GM23338 (cell line): ENCODE data around the gene CCDC6. TPM values are rescaled to one million over a fixed set of nuclear protein-coding genes. Genes with fewer than 3 reads are reported as not detected.

Source experiments
- ATAC-seq: fragments of 200-7000 bp; cut with Tn5 transposase; 3 replicates; pipeline ENCODE4 v1.9.1; 2020
- DNase-seq: peaks from one replicate; pipeline ENCODE4 v3.0.0-alpha.2; 2015; ENCODE audit warnings: low spot score
- H2AFZ ChIP-seq: fragments of 200-600 bp; sonication (generic); 2 replicates; pipeline ENCODE4 v1.8.0; 2016; ENCODE audit warnings: antibody characterized with exemption, mild to moderate bottlenecking, moderate library complexity
- H3F3A ChIP-seq: fragments of 200-600 bp; sonication (generic); replicated peaks from 2 replicates; pipeline ENCODE4 v1.8.0; 2017; ENCODE audit warnings: antibody characterized with exemption, mixed run types, low read depth
- H3K27ac ChIP-seq: fragments of 200-600 bp; sonication (generic); 2 replicates; pipeline ENCODE4 v1.6.1; 2016; ENCODE audit warnings: low read depth
- H3K27me3 ChIP-seq: fragments of 200-600 bp; sonication (generic); 2 replicates; pipeline ENCODE4 v1.8.0; 2016; ENCODE audit warnings: mild to moderate bottlenecking, mixed run types, moderate library complexity; ENCODE audit not compliant: insufficient read depth
- H3K36me3 ChIP-seq: fragments of 200-600 bp; sonication (generic); 2 replicates; pipeline ENCODE4 v1.8.0; 2016; ENCODE audit warnings: mild to moderate bottlenecking; ENCODE audit not compliant: insufficient read depth
- H3K4me1 ChIP-seq: fragments of 200-600 bp; sonication (generic); 2 replicates; pipeline ENCODE4 v1.8.0; 2016; ENCODE audit warnings: mild to moderate bottlenecking, moderate library complexity; ENCODE audit not compliant: insufficient read depth
- H3K4me2 ChIP-seq: fragments of 200-600 bp; sonication (generic); 2 replicates; pipeline ENCODE4 v1.7.1; 2017; ENCODE audit warnings: mixed run types
- H3K4me3 ChIP-seq: fragments of 200-600 bp; sonication (generic); 2 replicates; pipeline ENCODE4 v1.6.1; 2016; ENCODE audit warnings: mixed run types
- H3K79me2 ChIP-seq: fragments of 200-600 bp; sonication (generic); replicated peaks from 2 replicates; pipeline ENCODE4 v1.8.0; 2017; ENCODE audit warnings: mild to moderate bottlenecking; ENCODE audit not compliant: insufficient read depth
- H3K9me2 ChIP-seq: fragments of 200-600 bp; sonication (generic); 2 replicates; pipeline ENCODE4 v1.8.0; 2017; ENCODE audit not compliant: insufficient read depth
- H4K20me1 ChIP-seq: fragments of 200-600 bp; sonication (generic); replicated peaks from 2 replicates; pipeline ENCODE4 v1.8.0; 2017; ENCODE audit warnings: mild to moderate bottlenecking; ENCODE audit not compliant: insufficient read depth
- H3K27ac Mint-ChIP-seq: 2 replicates; pipeline ENCODE4 v1.8.0; 2020; ENCODE audit warnings: inconsistent platforms, mild to moderate bottlenecking, moderate library complexity, mixed read lengths
- H3K27me3 Mint-ChIP-seq: 3 replicates; pipeline ENCODE4 v1.8.0; 2022; ENCODE audit warnings: low read depth, mild to moderate bottlenecking, moderate library complexity, mixed read lengths, inconsistent platforms; ENCODE audit not compliant: insufficient read depth, poor library complexity
- H3K36me3 Mint-ChIP-seq: 3 replicates; pipeline ENCODE4 v1.8.0; 2021; ENCODE audit warnings: low read depth, mild to moderate bottlenecking, inconsistent platforms, moderate library complexity, mixed read lengths
- H3K4me1 Mint-ChIP-seq: 3 replicates; pipeline ENCODE4 v1.8.0; 2020; ENCODE audit warnings: mild to moderate bottlenecking, inconsistent platforms, mixed read lengths
- H3K4me3 Mint-ChIP-seq: 3 replicates; pipeline ENCODE4 v1.8.0; 2021; ENCODE audit warnings: moderate library complexity, mild to moderate bottlenecking, inconsistent platforms, mixed read lengths
- H3K9me3 Mint-ChIP-seq: 3 replicates; pipeline ENCODE4 v1.8.0; 2020; ENCODE audit warnings: moderate library complexity, mild to moderate bottlenecking, inconsistent platforms, mixed read lengths
- CREB1 ChIP-seq: fragments of 250-450 bp; sonication (Bioruptor Pico); IDR thresholded peaks from 2 replicates; pipeline ENCODE4 v1.5.0; 2020; ENCODE audit warnings: low read depth, mild to moderate bottlenecking, moderate library complexity
- CTCF ChIP-seq, 2 experiments: fragments of 200-600 bp in 1 of 2; sonication (generic) in 1 of 2; conservative IDR thresholded peaks; 2 replicates each; pipeline versions ENCODE4 v1.5.1 to v1.6.1; 2016 to 2017; ENCODE audit warnings: antibody characterized with exemption in 2 of 2, low read depth in 2 of 2, mild to moderate bottlenecking in 2 of 2, moderate library complexity in 1 of 2
- ETS1 ChIP-seq: IDR thresholded peaks from 2 replicates; pipeline ENCODE4 v1.6.1; 2016; ENCODE audit warnings: antibody characterized with exemption
- EZH2 ChIP-seq: fragments of 200-600 bp; sonication (generic); IDR thresholded peaks from one replicate; pipeline ENCODE4 v1.8.0; 2017; ENCODE audit warnings: antibody characterized with exemption, mild to moderate bottlenecking, low read depth; ENCODE audit not compliant: unreplicated experiment
- EZH2phosphoT487 ChIP-seq: fragments of 200-600 bp; sonication (generic); IDR thresholded peaks from one replicate; pipeline ENCODE4 v1.8.1; 2018; ENCODE audit warnings: antibody characterized with exemption; ENCODE audit not compliant: unreplicated experiment
- JUNB ChIP-seq: IDR thresholded peaks from one replicate; pipeline ENCODE4 v1.6.1; 2016; ENCODE audit warnings: antibody characterized with exemption; ENCODE audit not compliant: unreplicated experiment
- NANOG ChIP-seq: IDR thresholded peaks from 2 replicates; pipeline ENCODE4 v1.6.1; 2016; ENCODE audit warnings: antibody characterized with exemption, borderline replicate concordance
- POLR2AphosphoS5 ChIP-seq: IDR thresholded peaks from 2 replicates; pipeline ENCODE4 v1.6.1; 2016; ENCODE audit warnings: antibody characterized with exemption, low read depth
- REST ChIP-seq: IDR thresholded peaks from one replicate; pipeline ENCODE4 v1.6.1; 2018; ENCODE audit warnings: antibody characterized with exemption; ENCODE audit not compliant: unreplicated experiment
- STAT1 ChIP-seq: IDR thresholded peaks from one replicate; pipeline ENCODE4 v1.6.1; 2016; ENCODE audit warnings: antibody characterized with exemption; ENCODE audit not compliant: unreplicated experiment
- ZNF114 ChIP-seq: fragments of 250-450 bp; sonication (Bioruptor Pico); IDR thresholded peaks from 2 replicates; pipeline ENCODE4 v1.5.0; 2020; ENCODE audit warnings: mild to moderate bottlenecking, moderate library complexity
- ZNF331 ChIP-seq: fragments of 250-450 bp; sonication (Bioruptor Pico); IDR thresholded peaks from 2 replicates; pipeline ENCODE4 v1.5.0; 2020; ENCODE audit warnings: low read depth, mild to moderate bottlenecking, moderate library complexity
- ZNF462 ChIP-seq: fragments of 250-450 bp; sonication (Bioruptor Pico); IDR thresholded peaks from 2 replicates; pipeline ENCODE4 v1.5.0; 2020; ENCODE audit warnings: mild to moderate bottlenecking, moderate library complexity
- polyA plus RNA-seq: library from polyadenylated mRNA; unstranded; fragments of >200 nt; fragmentation: Nextera tagmentation; extraction: Ambion mirVana; gene quantifications from 2 replicates; pipeline ENCODE4 v1.2.1, GENCODE V29; 2016
- total RNA-seq: library from RNA; depleted of rRNA; stranded (reverse); fragments of >200 nt; shearing (Covaris generic); gene quantifications from 2 replicates; pipeline ENCODE4 v1.2.3, GENCODE V29; 2014

CCDC6 gene
- total and polyA plus RNA-seq, 2 experiments from 2014 or later: 32.5 to 66.9 TPM

GRCh38 chr10:59831658-59832503 is 74.5 kb downstream of the CCDC6 start:
- peaks cover 15% of the 10 kb centered on the region; the same call in 2 of the 3 replicates for H3K4me1 Mint-ChIP-seq
- H3F3A ChIP-seq: no peaks in the 10 kb centered on the region; the same call in 1 of the 2 replicates
- H2AFZ ChIP-seq: no peak overlapping the region
- ATAC-seq (no peak), DNase-seq (no peak)
- TF ChIP-seq REST: no peak
- TF ChIP-seq CTCF (conservative IDR thresholded peaks at IDR 0.05; ENCODE audit: low read depth in 2 of 2): no peak
- TF ChIP-seq ZNF462 (CRISPR knock-in tag): no peak
- TF ChIP-seq ZNF114 (CRISPR knock-in tag): no peak
- no peak for TF ChIP-seq POLR2AphosphoS5
- TF ChIP-seq EZH2phosphoT487: no peak
- TF ChIP-seq ETS1: no peak
- no peak for TF ChIP-seq EZH2
- no peak for TF ChIP-seq JUNB
- no peak for TF ChIP-seq CREB1 (CRISPR knock-in tag)
- TF ChIP-seq ZNF331: no peak
- TF ChIP-seq NANOG: no peak
- TF ChIP-seq STAT1: no peak
- no peaks in the 10 kb centered on the region for H3K27me3 ChIP-seq
- H3K79me2 ChIP-seq: peaks cover 68% of the 10 kb centered on the region
- H3K36me3 ChIP-seq: no peaks in the 10 kb centered on the region
- peaks cover 15% of the 10 kb centered on the region for H3K36me3 Mint-ChIP-seq
- peaks cover 29% of the 10 kb centered on the region for H4K20me1 ChIP-seq
- H3K27ac ChIP-seq: peak overlapping the region; percentile 29
- no peak overlapping the region for H3K4me3 Mint-ChIP-seq
- H3K27me3 Mint-ChIP-seq: peaks cover 2% of the 10 kb centered on the region
- H3K9me3 Mint-ChIP-seq: no peaks in the 10 kb centered on the region
- H3K9me2 ChIP-seq: no peaks in the 10 kb centered on the region
- peaks cover 10% of the 10 kb centered on the region; the same call in 1 of the 2 replicates for H3K4me1 ChIP-seq
- no peak overlapping the region for H3K27ac Mint-ChIP-seq
- no peak overlapping the region for H3K4me3 ChIP-seq
- no peak overlapping the region for H3K4me2 ChIP-seq
